Tongue (tissue), 2 donors: Measurements from ENCODE around the gene ASGR1. TPM values are rescaled to one million over a fixed set of nuclear protein-coding genes. Genes with fewer than 3 reads are reported as not detected.
A peak's percentile ranks its signal among the peaks of the same experiment; 100 is the strongest.
"Not testable (repeated sequence)": the region's sequence is repeated elsewhere in the genome, so short reads cannot be mapped to it uniquely, and the experiment has no call there.

Experiments
- DNase-seq: peaks from one replicate; pipeline ENCODE4 v3.0.0-alpha.2; 2015
- total RNA-seq: library from RNA; depleted of rRNA; stranded (reverse); fragments of >200 nt; gene quantifications from one replicate; pipeline ENCODE4 v1.2.3, GENCODE V29; 2014

Gene ASGR1
- total RNA-seq, 1 donor from 2014 or later: 0.21 TPM

DNA sequence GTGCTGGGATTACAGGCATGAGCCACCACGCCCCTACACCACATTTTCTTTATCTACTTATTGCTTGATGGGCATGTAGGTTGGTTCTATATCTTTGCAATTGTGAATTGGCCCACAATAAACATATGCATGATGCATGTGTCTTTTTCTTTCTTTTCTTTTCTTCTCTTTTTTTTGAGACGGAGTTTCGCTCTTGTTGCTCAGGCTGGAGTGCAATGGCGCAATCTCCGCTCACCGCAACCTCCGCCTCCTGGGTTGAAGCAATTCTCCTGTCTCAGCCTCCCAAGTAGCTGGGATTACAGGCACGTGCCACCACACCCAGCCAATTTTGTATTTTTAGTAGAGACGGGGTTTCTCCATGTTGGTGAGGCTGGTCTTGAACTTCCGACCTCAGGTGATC lies 20.7 kb downstream of the ASGR1 start:
- DNase-seq: not testable (repeated sequence)

DNA sequence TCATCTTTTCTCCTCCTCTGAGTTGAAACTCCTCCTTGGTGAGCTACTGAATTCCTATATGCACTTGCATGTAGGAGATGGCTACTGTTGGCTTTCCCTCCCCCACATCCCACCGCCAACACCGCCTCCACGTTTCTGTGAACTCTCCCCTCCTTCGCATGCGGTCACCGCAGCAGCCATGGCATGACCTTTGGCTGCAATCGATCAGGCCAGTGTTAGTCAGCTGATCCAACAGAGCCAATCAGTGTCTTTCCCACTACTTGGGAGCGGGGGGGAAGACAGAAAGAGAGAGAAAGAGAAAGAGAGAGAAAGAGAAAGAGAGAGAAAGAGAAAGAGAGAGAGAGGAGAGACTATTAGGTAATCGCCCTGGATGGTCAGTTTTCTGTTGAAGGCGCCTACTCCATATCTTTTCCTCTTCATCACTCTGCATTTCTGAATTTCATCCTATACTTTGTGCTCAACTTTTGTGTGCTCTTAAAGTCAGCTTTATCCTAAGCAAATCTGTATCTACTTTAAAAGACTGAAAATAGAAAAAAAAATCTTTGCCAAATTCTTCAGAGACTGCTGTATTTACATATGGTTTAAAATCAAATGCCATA lies 22.7 kb downstream of the ASGR1 start:
- DNase-seq: no peak

- DNase-seq: no peak
These were observed 31.4 kb downstream of the ASGR1 start for GRCh38 chr17:7147772-7148171.

GRCh38 chr17:7146115-7146514 lies 33.1 kb downstream of the ASGR1 start:
- DNase-seq: no peak

DNA sequence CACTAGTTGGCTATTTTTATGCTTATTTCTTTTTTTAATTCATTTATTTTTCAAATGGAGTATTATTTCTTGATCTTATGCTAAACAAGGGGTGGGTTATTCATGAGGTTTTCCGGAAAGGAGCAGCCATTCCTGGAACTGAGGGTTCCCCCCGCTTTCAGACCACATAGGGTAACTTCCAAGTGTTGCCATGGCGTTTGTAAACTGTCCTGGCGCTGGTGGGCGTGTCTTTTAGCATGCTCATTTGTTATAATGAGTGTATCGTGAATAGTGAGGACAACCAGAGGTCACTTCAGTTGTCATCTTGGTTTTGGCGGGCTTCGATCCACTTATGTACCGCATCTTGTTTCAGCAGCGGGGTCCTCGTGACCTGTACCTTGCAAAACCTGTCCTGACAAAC lies 35.0 kb downstream of the ASGR1 start:
- DNase-seq: no peak

GRCh38 chr17:7141824-7142223 lies 37.3 kb downstream of the ASGR1 start:
- peak; percentile 47 for DNase-seq

- no peak for DNase-seq
These were observed 39.8 kb downstream of the ASGR1 start for GRCh38 chr17:7139400-7139799.

- no peak for DNase-seq
These were observed 40.3 kb downstream of the ASGR1 start for GRCh38 chr17:7138800-7139381.

DNA sequence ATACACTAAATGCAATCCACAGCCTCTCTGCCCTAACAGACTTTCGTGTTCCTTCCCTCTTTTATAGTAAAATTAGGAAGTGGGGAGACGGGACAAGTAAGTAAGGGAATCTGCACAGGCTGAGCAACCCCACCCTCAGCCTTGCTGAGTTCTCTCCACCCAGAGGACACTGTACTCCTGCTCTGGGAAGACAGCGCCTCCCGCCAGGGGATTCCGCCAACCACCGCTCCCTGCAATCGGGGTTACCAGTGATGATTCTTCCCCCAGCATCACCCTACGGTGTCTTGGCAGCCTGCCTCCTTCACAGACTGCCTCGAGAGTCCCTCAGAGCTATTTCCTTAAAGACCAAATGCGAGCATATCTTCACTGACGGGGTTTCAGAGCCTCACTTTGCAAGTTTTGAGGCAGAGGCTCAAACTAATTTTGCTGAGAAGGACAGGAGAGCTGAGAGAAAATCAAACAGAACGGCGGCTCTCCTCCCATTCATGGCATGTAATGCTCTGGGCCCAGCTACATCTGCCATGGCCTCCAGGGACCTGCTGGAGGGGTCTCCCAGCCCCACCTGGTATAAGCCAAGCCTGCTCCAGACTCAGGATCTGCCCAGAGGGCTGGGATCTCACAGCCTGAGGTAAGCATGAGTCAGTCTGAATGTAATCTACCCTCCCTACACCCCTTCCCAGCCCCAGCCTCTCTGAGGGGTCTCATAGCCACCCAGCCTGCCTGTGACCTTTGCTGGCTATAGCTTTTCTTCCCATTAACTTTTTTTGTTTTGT lies 41.8 kb downstream of the ASGR1 start:
- DNase-seq: no peak

DNA sequence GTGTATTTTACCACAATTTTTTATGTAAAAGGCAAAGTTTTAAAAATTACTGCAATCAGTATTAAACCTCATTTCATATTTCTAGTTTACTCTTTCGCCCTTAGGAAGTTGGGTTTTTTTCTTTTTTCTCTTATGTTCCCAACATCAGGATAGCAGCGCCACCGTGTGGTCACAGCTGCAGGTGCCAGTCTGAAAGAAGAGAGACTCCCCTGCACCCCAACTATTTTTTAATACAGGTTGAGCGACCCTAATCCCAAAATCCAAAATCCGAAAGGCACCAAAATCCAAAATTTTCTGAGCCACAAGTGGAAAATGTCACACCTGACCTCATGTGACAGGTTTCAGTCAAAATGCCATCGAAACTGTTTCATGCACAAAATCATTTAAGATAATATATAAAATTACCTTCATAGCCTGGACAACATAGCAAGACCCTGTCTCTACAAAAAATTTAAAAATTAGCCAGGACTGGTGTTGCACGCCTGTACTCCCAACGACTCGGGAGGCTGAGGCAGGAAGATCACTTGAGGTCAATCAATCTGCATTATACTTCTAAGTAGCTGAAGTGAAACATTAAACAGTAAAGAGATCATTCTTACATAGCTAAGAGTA lies 42.8 kb downstream of the ASGR1 start:
- peak; percentile 89 for DNase-seq

DNA sequence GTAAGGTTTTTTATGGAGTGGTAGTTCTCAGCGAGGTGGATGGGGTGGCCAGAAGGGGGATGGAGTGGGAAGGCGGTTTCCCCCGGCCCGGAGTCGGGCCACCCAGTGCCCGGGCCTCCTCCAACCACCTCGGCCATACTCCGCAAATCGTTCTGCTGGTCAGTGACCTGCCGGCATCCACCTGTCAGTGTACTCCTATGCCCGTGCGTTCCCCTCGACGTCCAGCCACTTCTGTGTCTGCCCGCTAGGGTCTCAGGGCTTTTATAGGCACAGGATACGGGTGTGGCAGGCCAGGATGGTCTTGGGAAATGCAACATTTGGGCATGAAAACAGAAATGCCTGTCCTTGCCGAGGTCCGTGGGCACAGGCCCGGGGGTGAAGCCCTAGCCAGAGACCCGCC lies 45.3 kb downstream of the ASGR1 start:
- DNase-seq: no peak

DNA sequence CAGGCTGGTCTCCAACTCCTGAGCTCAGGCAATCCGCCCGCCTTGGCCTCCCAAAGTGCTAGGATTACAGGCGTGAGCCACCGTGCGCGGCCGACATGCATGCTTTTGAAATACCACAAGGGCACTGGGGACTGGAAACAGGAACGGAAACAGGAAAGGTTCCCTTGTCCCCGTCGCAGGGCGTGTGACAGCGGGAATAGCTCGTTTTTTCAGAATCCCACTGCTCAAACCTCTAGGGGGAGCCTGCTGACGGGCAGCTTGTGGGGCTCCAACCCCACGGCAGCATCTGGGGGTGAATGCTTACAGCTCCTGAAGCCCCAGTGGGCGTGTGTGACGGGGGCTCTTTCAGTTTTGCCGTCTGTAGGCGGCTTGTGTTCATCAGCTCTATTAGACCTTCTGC lies 45.7 kb downstream of the ASGR1 start:
- peak; percentile 14 for DNase-seq

GRCh38 chr17:7132511-7133094 lies 46.6 kb downstream of the ASGR1 start:
- peak; percentile 32 for DNase-seq

DNA sequence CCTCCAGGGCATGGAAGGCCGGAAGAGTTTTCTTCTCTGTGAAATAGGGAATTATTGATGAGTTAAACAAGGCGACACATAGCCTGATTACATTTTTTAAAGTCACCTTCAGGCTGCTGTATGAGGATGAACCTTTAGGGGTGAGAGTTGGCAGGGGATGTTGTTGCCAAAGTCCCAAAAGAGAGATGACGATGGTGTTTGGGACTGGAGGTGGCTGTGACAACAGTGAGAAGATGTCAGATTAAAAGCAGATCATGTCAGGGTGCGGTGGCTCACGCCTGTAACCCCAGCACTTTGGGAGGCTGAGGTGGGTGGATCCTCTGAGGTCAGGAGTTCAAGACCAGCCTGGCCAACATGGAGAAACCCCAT lies 47.8 kb downstream of the ASGR1 start:
- no peak for DNase-seq

GRCh38 chr17:7130621-7131422 lies 48.3 kb downstream of the ASGR1 start:
- DNase-seq: peak; percentile 18

DNA sequence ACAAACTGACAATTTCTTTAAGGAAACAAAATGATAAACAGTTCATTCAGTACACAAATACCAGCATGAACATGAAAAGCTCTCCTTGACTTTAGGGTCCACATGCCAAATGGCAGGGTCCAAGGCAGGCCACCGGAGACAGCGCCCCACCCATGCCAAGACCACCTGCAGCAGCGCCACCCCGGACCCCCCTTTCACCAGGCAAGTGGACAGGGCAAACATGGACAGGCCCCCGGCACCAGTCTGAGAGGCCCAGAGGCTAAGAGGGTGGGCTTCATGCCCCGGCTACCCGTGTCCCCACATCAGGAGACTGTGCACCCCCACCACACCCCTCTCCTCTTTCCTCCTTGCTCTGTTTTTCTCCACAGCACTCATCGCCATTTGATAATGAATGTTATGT lies 49.9 kb downstream of the ASGR1 start:
- no peak for DNase-seq

DNA sequence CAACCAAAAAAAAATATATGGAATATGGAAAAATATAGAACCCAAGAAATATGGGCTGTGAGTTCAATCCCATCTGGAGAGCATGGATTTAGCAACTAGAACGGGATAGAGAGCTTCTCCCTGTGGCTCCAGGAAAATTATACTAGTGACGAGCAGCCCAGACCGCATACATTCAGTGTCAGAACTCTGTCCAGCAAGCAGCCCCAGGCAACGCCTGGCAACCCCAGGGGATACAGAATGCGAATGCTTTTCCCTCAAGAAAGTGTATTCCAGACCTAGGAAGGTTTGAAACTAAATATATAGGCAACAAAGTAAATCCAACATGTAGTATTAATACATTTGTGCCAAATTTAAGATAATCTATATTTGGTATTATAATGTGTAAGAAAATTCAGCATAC lies 51.0 kb downstream of the ASGR1 start:
- DNase-seq: no peak

GRCh38 chr17:7127501-7127900 lies 51.7 kb downstream of the ASGR1 start:
- not testable (repeated sequence) for DNase-seq

DNA sequence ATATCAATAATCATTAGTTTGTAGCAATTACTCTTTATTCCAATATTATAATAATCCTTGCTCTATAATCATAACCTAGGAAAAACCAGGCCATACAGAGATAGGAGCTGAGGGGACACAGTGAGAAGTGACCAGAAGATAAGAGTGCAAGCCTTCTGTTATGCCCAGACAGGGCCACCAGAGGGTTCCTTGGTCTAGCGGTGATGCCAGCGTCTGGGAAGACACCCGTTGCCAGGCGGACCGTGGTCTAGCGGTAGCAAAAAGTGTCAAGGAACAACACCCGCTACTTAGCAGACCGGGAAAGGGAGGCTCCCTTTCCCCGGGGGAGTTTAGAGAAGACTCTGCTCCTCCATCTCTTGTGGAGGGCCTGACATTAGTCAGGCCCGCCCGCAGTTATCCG lies 52.8 kb downstream of the ASGR1 start:
- not testable (repeated sequence) for DNase-seq

- DNase-seq: no peak
These were observed 54.2 kb downstream of the ASGR1 start for GRCh38 chr17:7124923-7125322.

GRCh38 chr17:7123844-7124243 lies 55.3 kb downstream of the ASGR1 start:
- DNase-seq: no peak
